Sigmoid colon (tissue), 4 donors: ENCODE measurements around the gene FZD10.

ENCODE experiments used
- EP300 ChIP-seq, 4 donors: sonication (generic); formaldehyde crosslinking; IDR thresholded peaks; one replicate each; pipeline ENCODE4 v1.6.1; 2017; ENCODE audit warnings: antibody characterized with exemption in 4 of 4
- POLR2A ChIP-seq, 2 donors: fragments of 450-650 bp; IDR thresholded peaks; one replicate each; pipeline ENCODE4 v1.6.1; 2016; ENCODE audit warnings: antibody characterized with exemption in 2 of 2, mild to moderate bottlenecking in 2 of 2, moderate library complexity in 2 of 2
- TF ChIP-seq, protein P1 (sequence below), 4 experiments: fragments of 450-650 bp in 3 of 4; fragments of 200-600 bp in 1 of 4; IDR thresholded peaks; one replicate each; pipeline ENCODE4 v1.5.1; 2016 to 2019; ENCODE audit warnings: antibody characterized with exemption in 4 of 4, mild to moderate bottlenecking in 3 of 4, moderate library complexity in 2 of 4

DNA sequence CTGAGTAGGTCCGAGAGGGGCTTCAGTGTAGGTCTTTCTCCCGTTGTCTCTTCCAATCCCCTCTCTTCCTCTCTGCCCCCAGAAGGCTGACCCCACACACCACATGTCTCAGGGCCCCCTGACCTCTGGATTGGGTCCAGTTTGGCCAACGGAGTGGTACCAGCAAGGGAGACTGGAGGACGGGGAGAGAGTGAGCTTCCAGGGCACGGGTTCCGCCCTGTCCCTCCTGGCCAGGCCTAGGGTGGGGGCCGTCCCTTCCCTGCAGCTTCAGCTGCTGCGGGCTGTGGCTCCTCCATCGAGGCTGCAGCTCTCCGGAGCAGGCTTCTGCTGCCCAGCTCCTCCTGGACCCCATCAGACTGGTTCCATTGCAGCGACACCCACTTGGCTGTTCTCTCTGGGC is 17.4 kb downstream of the FZD10 start:
- TF ChIP-seq POLR2A (IDR thresholded peaks at IDR 0.05) (no peak), EP300 (IDR thresholded peaks at IDR 0.05) (no peak)
- TF ChIP-seq, protein P1, sequence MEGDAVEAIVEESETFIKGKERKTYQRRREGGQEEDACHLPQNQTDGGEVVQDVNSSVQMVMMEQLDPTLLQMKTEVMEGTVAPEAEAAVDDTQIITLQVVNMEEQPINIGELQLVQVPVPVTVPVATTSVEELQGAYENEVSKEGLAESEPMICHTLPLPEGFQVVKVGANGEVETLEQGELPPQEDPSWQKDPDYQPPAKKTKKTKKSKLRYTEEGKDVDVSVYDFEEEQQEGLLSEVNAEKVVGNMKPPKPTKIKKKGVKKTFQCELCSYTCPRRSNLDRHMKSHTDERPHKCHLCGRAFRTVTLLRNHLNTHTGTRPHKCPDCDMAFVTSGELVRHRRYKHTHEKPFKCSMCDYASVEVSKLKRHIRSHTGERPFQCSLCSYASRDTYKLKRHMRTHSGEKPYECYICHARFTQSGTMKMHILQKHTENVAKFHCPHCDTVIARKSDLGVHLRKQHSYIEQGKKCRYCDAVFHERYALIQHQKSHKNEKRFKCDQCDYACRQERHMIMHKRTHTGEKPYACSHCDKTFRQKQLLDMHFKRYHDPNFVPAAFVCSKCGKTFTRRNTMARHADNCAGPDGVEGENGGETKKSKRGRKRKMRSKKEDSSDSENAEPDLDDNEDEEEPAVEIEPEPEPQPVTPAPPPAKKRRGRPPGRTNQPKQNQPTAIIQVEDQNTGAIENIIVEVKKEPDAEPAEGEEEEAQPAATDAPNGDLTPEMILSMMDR (IDR thresholded peaks at IDR 0.05): no peak
